Hematopoietic multipotent progenitor cell treated with erythropoietin and hydrocortisone succinate and interleukin-3 and kit ligand, for 6 days (in vitro differentiated cells): ENCODE measurements around the gene LTBP1.
"Not testable (repeated sequence)": the region's sequence is repeated elsewhere in the genome, so short reads cannot be mapped to it uniquely, and the experiment has no call there.

Source experiments
- DNase-seq: peaks from one replicate; pipeline ENCODE4 v3.0.0-alpha.2; 2015

LTBP1 gene

GRCh38 chr2:33051586-33052360 lies 105.0 kb downstream of the LTBP1 start:
- no peak for DNase-seq

- DNase-seq: no peak
Measured at GRCh38 chr2:33052361-33052735, 105.6 kb downstream of the LTBP1 start.

- DNase-seq: not testable (repeated sequence)
Measured at GRCh38 chr2:33052795-33053194, 106.0 kb downstream of the LTBP1 start.

- DNase-seq: no peak
Measured at GRCh38 chr2:33056170-33056569, 109.4 kb downstream of the LTBP1 start.

GRCh38 chr2:33057307-33058028 lies 110.7 kb downstream of the LTBP1 start:
- not testable (repeated sequence) for DNase-seq

- DNase-seq: no peak
Measured at GRCh38 chr2:33058716-33059470, 112.1 kb downstream of the LTBP1 start.

GRCh38 chr2:33059471-33060156 lies 112.9 kb downstream of the LTBP1 start:
- DNase-seq: no peak

- DNase-seq: no peak
Measured at GRCh38 chr2:33060405-33060804, 113.7 kb downstream of the LTBP1 start.

GRCh38 chr2:33062665-33063250 lies 116.0 kb downstream of the LTBP1 start:
- DNase-seq: peak; percentile 33

- no peak for DNase-seq
Measured at GRCh38 chr2:33064349-33064801, 117.6 kb downstream of the LTBP1 start.

- no peak for DNase-seq
Measured at GRCh38 chr2:33067598-33067997, 120.8 kb downstream of the LTBP1 start.

- no peak for DNase-seq
Measured at GRCh38 chr2:33068261-33068660, 121.5 kb downstream of the LTBP1 start.

- DNase-seq: no peak
Measured at GRCh38 chr2:33069894-33070651, 123.3 kb downstream of the LTBP1 start.

GRCh38 chr2:33071591-33071990 lies 124.8 kb downstream of the LTBP1 start:
- DNase-seq: no peak

GRCh38 chr2:33072614-33073013 lies 125.9 kb downstream of the LTBP1 start:
- no peak for DNase-seq

- DNase-seq: no peak
Measured at GRCh38 chr2:33073018-33073417, 126.3 kb downstream of the LTBP1 start.

- DNase-seq: no peak
Measured at GRCh38 chr2:33074197-33074596, 127.4 kb downstream of the LTBP1 start.

GRCh38 chr2:33077311-33077710 lies 130.6 kb downstream of the LTBP1 start:
- no peak for DNase-seq

- peak; percentile 36 for DNase-seq
Measured at GRCh38 chr2:33077844-33078243, 131.1 kb downstream of the LTBP1 start.

GRCh38 chr2:33081691-33082090 lies 134.9 kb downstream of the LTBP1 start:
- DNase-seq: no peak

GRCh38 chr2:33083699-33084387 lies 137.1 kb downstream of the LTBP1 start:
- DNase-seq: peak; percentile 23
